MCF 10A (cell line): ENCODE results near the gene MBOAT1. TPM values are rescaled to one million over a fixed set of nuclear protein-coding genes. Genes with fewer than 3 reads are reported as not detected.

Experiments used
- BruUV-seq: library from RNA; stranded (reverse); fragments of 400-500 nt; replicated peaks from 2 replicates; lab custom pipeline; 2021; lab: Mats Ljungman, UMichigan
- CTCF ChIA-PET: fragments of 300-600 bp; sonication (Branson Sonifier 250); formaldehyde crosslinking; extraction: SDS; loops from one replicate; lab custom pipeline; 2021; ENCODE audit warnings: antibody characterized with exemption, inconsistent platforms; lab: Yijun Ruan, JAX
- POLR2A ChIA-PET: fragments of 300-600, 350-650 bp; sonication (Branson Sonifier 250); formaldehyde crosslinking; extraction: SDS; loops from one replicate; lab custom pipeline; 2020; ENCODE audit warnings: antibody characterized with exemption, inconsistent platforms; lab: Yijun Ruan, JAX
- DNase-seq: peaks from one replicate; pipeline ENCODE4 v3.0.0-alpha.2; 2018; ENCODE audit not compliant: unreplicated experiment
- H3K27ac Mint-ChIP-seq: one replicate; pipeline ENCODE4 v1.8.0; 2022; ENCODE audit warnings: mild to moderate bottlenecking, low read depth, mixed read lengths; ENCODE audit not compliant: unreplicated experiment
- H3K27me3 Mint-ChIP-seq: one replicate; pipeline ENCODE4 v1.8.0; 2022; ENCODE audit warnings: mixed read lengths; ENCODE audit not compliant: insufficient read depth, unreplicated experiment
- H3K36me3 Mint-ChIP-seq: one replicate; pipeline ENCODE4 v1.8.0; 2022; ENCODE audit warnings: mild to moderate bottlenecking, moderate library complexity, mixed read lengths; ENCODE audit not compliant: insufficient read depth, unreplicated experiment
- H3K4me1 Mint-ChIP-seq: one replicate; pipeline ENCODE4 v1.8.0; 2022; ENCODE audit warnings: mixed read lengths; ENCODE audit not compliant: insufficient read depth, unreplicated experiment
- H3K4me3 Mint-ChIP-seq: one replicate; pipeline ENCODE4 v1.8.0; 2022; ENCODE audit warnings: mild to moderate bottlenecking, moderate library complexity, mixed read lengths; ENCODE audit not compliant: unreplicated experiment
- H3K9me3 Mint-ChIP-seq: one replicate; pipeline ENCODE4 v1.8.0; 2022; ENCODE audit warnings: mixed read lengths; ENCODE audit not compliant: unreplicated experiment
- intact Hi-C: fragments of 100-400 bp; cut with micrococcal nuclease; formaldehyde crosslinking; loops from 2 replicates; pipeline ENCODE4 v1.14.1; 2022
- total RNA-seq: library from RNA; stranded (reverse); gene quantifications from 2 replicates; pipeline ENCODE4 v1.2.3, GENCODE V29; 2022
- TF ChIP-seq, protein P1 (sequence below): fragments of 200-600 bp; IDR thresholded peaks from one replicate; pipeline ENCODE4 v1.8.0; 2022; ENCODE audit warnings: antibody characterized with exemption, mild to moderate bottlenecking; ENCODE audit not compliant: unreplicated experiment

The MBOAT1 gene
- total RNA-seq, 1 experiment from 2014 or later, result 6.3 TPM

DNA sequence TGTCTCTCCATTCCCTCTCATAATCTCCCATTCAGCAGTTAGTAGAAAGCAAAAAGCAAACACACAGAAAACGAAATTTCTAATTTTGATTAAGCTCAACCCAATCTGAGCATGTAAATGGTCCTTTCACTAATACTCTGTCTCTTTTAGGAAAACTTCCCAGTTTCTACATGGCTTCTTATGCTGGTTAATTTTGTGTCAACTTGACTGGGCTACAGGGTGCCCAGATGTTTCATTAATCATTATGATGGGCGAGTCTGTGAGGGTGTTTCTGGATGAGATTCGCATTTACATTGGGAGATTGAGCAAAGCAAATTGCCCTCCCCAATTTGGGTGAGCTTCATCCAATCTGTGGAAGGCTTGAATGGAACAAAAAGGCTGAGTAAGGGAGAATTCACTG lies 142.2 kb downstream of the MBOAT1 start:
- TF ChIP-seq, protein P1, sequence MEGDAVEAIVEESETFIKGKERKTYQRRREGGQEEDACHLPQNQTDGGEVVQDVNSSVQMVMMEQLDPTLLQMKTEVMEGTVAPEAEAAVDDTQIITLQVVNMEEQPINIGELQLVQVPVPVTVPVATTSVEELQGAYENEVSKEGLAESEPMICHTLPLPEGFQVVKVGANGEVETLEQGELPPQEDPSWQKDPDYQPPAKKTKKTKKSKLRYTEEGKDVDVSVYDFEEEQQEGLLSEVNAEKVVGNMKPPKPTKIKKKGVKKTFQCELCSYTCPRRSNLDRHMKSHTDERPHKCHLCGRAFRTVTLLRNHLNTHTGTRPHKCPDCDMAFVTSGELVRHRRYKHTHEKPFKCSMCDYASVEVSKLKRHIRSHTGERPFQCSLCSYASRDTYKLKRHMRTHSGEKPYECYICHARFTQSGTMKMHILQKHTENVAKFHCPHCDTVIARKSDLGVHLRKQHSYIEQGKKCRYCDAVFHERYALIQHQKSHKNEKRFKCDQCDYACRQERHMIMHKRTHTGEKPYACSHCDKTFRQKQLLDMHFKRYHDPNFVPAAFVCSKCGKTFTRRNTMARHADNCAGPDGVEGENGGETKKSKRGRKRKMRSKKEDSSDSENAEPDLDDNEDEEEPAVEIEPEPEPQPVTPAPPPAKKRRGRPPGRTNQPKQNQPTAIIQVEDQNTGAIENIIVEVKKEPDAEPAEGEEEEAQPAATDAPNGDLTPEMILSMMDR, result no peak
- Mint-ChIP-seq H3K27me3 (no peaks in the 10 kb centered on the region), H3K9me3 (no peaks in the 10 kb centered on the region), H3K4me1 (no peaks in the 10 kb centered on the region), H3K4me3 (no peak overlapping the region), H3K27ac (no peak overlapping the region), H3K36me3 (no peaks in the 10 kb centered on the region)
- intact Hi-C loops, result no loop called here
- CTCF ChIA-PET, result interaction anchor here (0.6 to 1.3 kb wide), 2 partner anchors 12 to 1152 kb away, joined by 3 read pairs; no protein-coding TSS in a partner anchor
- POLR2A ChIA-PET, result no interaction called here
- BruUV-seq, result no TSS peak
- DNase-seq, result no peak

DNA sequence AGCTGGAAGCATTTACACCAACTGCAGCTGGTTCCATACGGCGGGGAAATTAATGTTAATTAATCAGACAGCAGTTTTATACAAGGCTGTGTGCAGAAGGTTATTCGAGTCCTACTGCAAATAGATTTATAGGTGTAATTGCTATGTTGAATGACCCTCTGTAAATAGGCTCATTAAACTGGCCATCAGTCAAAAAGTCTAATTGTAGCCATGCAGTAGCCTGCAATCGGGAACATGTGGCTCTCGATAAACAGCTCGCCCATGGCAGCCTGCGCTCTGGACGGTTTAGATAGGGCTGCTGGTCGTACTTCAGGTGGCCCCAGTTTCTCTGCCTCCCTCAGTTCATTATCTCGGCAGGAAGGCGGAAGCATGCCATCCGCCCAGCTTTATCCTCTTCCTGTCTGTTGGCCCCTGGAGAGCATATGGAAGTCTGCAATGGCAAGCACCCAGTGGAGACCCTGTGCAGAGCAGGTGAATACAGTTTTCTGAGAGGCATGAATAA lies 143.2 kb downstream of the MBOAT1 start:
- Mint-ChIP-seq H3K4me3 (no peak overlapping the region), H3K27me3 (no peaks in the 10 kb centered on the region), H3K4me1 (no peaks in the 10 kb centered on the region), H3K27ac (no peak overlapping the region), H3K36me3 (no peaks in the 10 kb centered on the region), H3K9me3 (no peaks in the 10 kb centered on the region)
- intact Hi-C loops, result no loop called here
- DNase-seq, result no peak
- CTCF ChIA-PET, result interaction anchor here (0.7 to 1.3 kb wide), 4 partner anchors 11 to 1438 kb away, joined by 3 to 4 read pairs (median 3); no protein-coding TSS in a partner anchor
- TF ChIP-seq, protein P1, result no peak
- no TSS peak for BruUV-seq
- POLR2A ChIA-PET, result no interaction called here

DNA sequence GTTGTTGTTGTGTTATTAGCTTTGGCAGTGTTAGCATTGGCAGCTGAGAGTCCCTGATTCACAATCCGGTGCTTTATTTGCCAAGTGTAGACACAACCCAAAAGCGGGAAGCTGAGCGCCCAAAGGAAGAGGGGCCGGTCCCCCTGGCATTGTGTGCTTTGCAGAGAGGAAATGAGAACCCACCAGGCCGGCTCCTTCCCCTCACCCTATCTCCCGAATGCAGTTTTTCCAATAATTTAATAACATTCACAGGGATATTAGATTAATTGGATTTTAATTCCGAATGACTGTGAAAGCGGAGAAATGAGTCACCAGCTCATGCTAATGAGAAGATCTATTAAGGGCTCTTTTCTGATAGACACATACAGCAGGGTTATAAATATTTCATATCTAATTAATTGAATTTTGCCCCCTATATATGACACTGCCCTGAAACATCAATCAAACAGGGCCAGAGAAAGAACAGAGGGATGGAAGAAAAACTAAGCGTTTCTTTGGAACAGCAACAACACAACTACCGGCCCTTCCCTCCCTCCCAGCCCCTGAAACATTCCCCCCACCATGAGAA lies 143.8 kb downstream of the MBOAT1 start:
- ChIA-PET POLR2A (interaction anchor here (0.6 kb wide), 1 partner anchor 433 kb away, joined by 3 read pairs; no protein-coding TSS in a partner anchor), CTCF (interaction anchor here (1.2 to 1.3 kb wide), 2 partner anchors 10 to 1044 kb away, joined by 3 read pairs; no protein-coding TSS in a partner anchor)
- BruUV-seq, result no TSS peak
- Mint-ChIP-seq H3K9me3 (no peaks in the 10 kb centered on the region), H3K27me3 (no peaks in the 10 kb centered on the region), H3K36me3 (no peaks in the 10 kb centered on the region), H3K27ac (no peak overlapping the region), H3K4me3 (no peak overlapping the region), H3K4me1 (no peaks in the 10 kb centered on the region)
- intact Hi-C loops, result no loop called here
- DNase-seq, result no peak
- TF ChIP-seq, protein P1, result no peak

DNA sequence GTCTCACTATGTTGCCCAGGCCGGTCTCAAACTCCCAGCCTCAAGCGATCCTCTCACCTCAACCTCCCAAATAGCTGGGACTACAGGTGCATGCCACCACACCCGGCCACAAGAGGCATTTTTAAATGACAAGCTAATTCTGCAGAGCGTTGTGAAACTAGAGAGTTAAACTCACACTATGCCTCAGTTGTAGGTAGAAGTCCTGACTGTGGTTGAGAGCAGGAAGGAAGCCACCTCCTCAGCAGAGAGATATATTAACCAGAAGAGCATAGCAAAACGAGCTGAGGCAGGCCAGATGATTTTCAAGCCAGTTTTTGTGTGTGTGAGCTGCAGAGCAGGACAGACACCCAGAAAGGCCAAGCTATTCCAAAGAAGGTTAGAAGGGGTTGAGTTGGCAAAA lies 150.3 kb downstream of the MBOAT1 start:
- Mint-ChIP-seq H3K27ac (no peak overlapping the region), H3K4me3 (no peak overlapping the region), H3K9me3 (no peaks in the 10 kb centered on the region), H3K4me1 (no peaks in the 10 kb centered on the region), H3K27me3 (no peaks in the 10 kb centered on the region), H3K36me3 (no peaks in the 10 kb centered on the region)
- DNase-seq, result no peak
- BruUV-seq, result no TSS peak
- TF ChIP-seq, protein P1, result no peak
- ChIA-PET POLR2A (no interaction called here), CTCF (interaction anchor here (0.7 to 1.5 kb wide), 5 partner anchors 36 to 1467 kb away, joined by 3 to 6 read pairs (median 3); no protein-coding TSS in a partner anchor)
- intact Hi-C loops, result no loop called here
